HG03571 (cell line): ENCODE measurements around the gene STT3A.

Experiments
- ATAC-seq: cut with Tn5 transposase; IDR thresholded peaks from one replicate; pipeline ENCODE4 v1.9.1; 2021; ENCODE audit not compliant: unreplicated experiment

The STT3A gene

DNA sequence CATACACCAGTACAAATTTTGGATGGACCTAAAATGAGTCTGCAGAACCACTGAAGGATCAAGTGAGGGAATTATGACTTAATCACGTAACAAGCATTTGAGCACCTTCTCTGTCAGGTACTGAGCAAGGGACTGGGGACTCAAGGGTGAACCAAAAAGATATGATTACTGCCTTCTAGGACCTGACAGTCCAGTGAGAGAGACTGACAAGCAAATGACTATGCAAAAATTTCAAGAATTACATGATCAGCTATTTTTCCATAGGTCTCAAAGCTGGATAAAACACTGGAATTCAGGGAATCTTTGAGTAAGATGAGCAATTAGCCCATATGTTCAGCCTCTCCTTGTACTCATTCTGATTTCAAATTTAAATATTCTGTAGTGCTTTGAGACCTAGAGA lies 5.2 kb upstream of the STT3A start:
- ATAC-seq = no peak

DNA sequence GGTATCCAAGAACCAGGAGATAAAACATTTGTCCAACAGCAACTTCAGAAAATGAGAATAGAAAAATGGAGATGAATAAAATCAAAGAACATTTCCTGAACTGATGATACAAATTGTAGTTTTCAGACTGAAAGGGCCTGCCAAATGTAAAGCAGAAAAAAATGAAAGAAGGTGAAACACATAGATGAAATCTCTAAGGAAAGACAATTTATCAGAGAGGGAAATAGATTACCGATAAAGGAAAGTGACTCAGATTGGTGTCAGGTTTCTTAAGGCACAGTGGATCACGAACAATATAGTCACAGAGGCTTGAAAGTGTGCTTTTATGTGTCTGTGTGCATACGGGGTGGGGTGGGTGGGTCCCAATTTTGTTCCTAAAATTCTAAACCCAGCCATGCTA lies 4.1 kb upstream of the STT3A start:
- ATAC-seq = no peak

DNA sequence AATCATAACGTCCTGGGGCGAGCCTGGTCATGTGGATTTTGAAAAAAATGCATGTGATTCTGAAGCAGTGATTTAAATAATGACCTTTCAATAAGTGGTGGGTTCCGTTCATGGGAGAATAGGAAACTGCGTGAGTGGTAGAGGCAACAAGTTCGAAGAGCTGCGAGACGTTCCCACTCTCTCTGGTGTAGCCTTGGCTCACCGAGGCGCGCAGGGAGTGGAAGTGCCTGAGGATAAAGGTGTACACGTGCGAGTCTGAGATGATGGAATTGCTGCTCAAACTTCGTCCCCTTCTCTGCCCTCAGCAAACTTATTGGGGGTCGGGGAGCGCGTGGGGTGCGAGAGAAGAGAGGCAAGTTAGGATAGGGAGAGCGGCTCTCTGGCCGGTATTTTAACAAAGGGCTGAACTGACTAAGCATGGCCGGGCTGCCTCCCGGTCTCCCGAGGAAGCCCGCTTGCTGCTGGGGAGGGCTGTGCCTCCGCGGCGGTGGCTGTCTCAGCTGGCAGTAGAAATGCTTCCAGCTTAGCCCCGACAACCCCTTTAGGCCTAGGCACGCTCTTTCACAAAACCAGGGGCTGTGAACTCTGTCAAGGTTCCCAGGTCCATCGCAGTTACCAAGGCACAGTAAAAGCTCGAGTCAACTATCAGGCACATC lies 875 bp upstream of the STT3A start:
- ATAC-seq = peak; percentile 16

DNA sequence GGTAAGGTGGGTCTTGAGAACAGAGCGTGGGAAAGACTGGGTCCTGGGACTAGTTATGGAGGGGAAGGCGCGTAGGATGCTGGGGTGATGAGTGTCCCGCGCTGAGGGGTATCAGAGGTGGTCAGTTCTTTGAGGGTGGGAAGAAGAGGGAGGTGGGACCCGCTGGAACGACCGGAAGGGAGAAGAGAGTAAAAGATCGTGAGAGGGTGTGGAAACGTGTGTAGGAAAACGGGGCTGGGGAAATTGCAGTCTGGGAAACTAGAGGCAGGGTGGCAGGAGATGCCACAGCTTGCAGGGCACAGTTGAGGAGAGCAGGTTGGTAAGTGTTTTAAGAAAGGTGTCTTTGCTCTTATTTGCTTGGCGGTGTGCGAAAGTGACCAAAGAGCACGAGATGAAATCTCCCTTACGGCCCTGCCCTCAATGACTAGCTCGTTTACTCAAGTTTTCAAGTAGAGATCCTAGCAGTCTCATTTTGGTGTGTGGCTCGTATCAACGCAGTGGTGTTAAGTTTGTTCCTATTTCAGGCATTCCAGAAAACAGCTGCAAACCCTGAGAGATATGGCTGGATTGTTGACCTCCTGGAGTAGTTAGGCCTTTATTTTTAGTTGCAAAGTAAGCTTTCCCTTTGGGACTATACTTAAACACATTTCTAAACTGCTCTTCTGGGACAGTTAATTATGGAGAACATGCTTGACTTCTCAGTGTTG lies 615 bp downstream of the STT3A start:
- ATAC-seq = no peak

DNA sequence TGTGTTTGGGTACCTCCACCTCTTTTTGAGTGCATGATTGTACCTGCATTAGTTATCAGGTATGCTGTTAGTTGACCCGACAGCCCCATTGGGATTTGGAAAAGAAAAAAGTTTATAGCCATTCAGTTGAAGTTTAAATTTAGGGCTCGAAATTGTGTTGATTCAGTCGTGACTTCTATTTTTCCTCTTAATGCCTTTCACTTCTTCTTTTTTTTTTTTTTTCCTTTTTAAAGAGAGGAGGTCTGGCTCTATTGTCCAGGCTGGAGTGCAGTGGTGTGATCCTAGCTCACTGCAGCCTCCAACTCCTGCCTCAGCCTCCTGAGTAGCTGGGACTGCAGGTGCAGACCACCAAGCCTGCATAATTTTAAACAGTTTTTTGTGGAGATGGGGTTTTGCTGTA lies 2.3 kb downstream of the STT3A start:
- ATAC-seq = no peak

DNA sequence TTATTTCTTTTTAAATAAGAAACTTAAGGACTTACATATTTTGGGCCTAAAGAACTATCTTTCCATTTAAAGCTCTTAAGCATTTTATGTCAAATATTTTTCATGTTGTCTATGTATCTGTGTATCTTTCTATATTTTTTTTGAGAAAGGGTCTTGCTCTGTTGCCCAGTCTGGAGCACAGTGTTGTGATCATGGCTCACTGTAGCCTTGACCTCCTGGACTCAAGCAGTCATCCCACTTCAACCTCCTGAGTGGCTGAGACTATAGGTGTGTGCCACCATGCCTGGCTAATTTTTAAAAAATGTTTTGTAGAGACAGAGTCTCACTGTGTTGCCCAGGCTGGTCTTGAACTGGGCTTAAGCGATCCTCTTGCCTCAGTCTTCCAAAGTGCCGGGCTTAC lies 8.0 kb downstream of the STT3A start:
- ATAC-seq = no peak

DNA sequence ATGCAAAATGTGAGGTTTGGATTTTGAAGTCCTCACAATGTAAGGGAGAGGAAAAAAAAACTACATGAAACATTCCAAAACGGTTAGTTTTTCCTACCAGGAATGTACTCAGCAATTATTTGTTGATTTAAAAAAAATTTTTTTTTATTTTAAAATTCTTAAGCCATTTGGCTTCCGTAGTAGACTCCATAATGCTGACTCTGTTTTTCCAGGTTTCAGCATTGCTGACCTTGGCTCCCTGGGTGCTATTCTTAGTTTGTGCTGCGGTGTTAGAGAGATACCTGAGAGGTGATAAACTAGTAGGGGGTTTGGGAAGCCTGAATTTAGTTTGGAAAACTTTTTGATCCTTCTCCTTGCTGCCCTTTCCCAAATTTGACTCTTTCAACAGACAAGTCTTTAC lies 10.6 kb downstream of the STT3A start:
- ATAC-seq = no peak

DNA sequence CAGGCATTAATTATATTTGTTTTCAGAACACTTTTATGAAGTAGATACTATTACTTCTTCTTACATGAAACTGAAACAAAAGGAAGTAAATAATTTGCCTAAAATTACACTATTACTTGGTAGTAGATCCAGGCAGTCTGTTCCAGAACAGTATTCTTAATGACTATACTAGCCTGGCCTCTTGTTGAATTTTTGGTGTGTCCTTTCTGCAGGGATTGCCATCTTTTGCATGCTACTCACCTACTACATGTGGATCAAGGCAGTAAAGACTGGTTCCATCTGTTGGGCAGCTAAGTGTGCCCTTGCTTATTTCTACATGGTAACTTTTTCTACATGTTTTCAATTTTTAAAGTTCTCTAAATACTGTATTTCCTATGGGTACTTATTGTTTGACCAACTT lies 12.8 kb downstream of the STT3A start:
- no peak for ATAC-seq

DNA sequence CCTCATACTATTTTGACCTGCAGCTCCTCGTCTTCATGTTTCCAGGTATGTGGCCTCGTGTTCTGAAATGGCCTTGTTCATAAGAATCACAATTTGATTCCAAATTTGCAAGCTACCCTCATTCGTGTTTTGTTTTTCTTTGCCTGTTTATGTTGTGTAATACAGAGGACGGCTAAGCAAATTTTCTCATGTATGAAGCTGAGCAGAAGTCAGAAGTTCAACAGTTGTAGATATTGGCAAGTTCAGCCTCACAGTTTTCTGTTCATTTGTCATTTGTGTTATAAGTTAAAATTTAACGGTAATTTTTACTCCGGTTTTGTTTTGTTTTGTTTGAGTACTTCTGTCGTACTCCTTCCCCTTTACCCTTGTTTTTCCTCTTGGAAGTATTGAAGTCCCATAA lies 16.9 kb downstream of the STT3A start:
- no peak for ATAC-seq

DNA sequence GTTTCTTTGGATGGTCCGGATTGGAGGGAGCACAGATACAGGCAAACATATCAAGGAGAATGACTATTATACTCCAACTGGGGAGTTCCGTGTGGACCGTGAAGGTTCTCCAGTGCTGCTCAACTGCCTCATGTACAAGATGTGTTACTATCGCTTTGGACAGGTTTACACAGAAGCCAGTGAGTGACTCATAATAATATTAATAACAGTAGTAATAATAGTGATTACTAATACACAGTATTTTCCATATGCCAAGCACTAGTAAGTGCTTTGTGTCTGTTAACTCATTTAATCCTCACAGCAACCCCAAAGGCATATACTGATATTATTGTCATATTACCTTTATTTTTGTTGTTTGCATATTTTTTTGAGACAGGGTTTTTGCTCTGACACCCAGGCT lies 25.7 kb downstream of the STT3A start:
- no peak for ATAC-seq

DNA sequence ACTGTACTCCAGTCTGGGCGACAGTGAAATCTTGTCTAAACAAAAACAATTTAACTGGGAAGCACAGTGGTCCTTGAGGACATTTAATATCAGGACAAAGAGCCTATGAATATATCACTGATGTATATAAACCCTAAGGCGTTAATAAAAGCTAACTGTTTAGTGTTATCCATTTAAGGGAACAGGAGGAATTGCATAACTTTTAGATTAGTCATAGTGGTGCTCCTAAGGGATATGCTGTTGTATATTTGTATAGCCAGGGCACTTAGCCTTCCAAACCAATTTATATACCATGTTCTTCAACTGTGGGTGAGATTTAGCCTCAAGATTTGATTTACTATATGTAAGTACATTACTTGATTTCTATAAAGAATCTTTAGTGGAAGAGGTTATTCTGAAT lies 29.3 kb downstream of the STT3A start:
- no peak for ATAC-seq

DNA sequence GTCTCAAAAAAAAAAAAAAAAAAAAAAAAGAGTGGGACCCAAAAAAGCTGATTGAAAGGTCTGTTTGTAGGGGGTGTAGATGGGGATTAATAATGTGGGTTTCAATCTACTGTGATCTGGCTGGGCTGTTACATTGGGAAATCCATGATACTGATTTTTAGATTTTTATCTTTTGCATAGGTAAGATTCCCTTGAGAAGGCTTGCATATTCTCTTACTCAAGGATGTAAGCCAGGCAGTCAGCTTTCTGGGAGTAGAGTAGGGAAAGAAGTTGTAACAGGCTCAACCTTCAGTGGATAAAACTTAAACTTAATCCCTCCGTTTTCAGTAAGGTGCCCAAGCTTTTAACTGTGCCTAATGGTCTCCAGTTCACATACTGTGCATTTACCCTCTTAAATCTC lies 30.4 kb downstream of the STT3A start:
- no peak for ATAC-seq

DNA sequence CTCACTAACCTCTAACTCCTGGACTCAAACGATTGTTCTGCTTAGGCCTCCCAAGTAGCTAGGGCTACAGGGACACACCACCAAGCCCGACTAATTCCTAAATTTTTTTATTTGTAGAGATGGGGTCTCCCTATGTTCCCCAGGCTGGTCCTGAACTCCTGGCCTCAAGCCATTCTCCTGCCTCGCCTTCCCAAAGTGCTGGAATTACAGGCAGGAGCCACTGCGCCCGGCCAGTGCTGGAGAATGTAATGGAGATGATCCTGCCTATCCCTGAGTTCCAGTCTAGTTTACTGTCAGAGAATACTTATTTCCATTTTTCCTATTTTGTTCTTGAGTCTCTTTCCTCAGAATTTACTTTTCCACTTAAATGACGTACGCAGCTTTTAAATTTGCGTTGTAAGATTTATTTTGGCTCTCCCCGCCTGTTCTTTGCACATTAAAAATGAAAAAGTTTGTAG lies 32.1 kb downstream of the STT3A start, which contains the start of gene CHEK1:
Gene CHEK1, plus strand, starts transcription at position 408 of the 458 bp plus-strand sequence. CDS start 1,606 bp downstream, outside the sequence.
- ATAC-seq = no peak

DNA sequence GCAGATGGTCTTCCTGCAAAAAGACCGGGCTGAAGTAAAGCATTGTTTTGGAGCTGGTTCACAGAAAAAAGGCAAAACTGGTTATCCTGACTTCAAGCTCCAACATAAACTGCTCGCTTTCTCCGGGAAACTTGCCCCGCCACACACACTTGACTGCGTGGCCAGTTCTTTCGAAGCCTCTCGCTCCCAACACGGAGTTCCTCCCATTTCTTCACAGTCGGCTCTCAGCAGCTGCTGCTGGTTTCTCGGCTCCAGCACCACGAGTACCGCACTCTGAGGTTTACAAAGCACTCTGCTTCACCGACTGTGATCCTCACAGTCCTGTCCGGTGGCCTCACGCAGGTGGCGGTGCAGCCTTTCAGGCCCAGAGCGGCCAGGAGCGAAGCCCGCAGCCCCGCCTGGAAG lies 32.6 kb downstream of the STT3A start:
- no peak for ATAC-seq

DNA sequence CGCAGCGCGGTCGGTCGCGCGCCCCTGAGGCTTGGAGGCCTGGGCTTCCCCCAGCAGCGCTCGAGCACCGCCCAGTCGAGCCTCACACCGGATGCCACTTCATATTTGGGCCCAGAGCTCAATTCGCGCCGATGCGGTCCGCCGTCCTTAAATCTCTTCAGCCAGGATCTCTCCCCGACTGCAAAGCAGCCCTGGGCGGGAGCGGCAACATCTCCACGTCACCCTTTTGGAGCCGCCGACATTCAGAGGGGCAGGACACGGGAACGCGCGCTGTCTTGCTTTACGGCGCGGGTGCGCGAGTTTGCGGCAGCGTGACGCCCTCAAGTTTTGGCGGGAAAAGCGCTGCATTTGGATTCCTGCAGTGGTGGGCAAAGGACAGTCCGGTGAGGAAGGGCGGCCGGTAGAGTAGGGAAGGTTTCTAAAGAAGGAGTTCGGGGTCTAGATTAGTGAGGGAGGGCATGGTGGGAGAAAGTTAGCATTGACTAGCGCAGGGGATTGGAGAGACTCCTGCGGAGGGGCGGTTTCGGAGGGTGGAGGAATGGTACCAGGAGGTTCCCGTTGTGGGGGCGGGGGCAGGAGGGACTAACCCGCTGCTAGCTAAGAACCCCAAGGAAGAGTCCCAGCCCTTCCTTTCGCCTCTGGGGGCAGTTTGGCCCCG lies 33.1 kb downstream of the STT3A start:
- ATAC-seq = peak; percentile 90

DNA sequence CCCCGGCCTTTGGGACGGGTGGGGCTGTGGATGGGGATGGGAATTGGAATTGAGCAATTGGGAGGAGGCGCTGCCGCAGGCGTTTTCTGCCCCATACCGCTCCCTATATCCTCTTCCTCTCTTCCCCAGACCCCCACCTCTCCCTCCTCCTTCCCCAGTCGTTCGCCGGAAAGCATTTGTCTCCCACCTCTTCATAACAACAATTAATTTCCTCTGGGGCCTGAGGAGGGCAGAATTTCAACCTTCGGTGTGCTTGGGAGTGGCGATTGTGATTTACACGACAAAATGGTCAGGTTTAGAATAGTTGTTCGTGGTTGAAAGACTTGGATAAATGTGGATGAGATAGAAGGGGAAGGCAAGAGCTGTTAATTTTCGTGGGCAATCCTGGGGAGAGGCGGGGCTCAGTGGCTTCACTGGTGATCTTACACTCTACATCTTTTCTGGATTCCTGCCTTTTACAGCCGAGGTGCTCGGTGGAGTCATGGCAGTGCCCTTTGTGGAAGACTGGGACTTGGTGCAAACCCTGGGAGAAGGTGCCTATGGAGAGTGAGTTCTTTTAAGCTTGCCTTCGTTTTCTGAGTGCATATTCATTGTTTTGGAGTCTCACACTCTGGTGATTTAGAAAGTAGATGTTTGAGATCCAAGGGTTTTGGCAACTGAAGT lies 33.8 kb downstream of the STT3A start:
- peak; percentile 28 for ATAC-seq

DNA sequence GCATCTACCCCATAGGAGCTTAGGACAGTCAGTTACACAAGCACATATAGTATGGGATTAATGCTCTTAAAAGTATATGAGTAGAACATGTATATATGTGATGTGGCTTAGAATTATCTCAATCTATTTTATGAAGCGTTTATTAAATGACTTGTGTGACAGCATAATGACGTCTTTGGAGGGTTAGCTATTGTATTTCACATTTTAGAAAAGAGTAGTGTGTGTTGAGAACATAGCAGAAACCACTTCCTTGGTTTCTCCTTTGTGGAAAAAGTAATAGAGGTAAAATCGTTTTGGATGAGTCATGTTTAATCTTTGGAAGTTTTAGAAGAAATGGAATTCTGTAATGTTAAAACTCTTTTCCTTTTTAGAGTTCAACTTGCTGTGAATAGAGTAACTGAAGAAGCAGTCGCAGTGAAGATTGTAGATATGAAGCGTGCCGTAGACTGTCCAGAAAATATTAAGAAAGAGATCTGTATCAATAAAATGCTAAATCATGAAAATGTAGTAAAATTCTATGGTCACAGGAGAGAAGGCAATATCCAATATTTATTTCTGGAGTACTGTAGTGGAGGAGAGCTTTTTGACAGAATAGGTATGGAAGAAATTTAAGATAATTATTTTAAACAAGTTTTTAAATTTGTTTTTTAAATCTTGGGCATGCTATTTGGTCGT lies 34.7 kb downstream of the STT3A start:
- no peak for ATAC-seq

DNA sequence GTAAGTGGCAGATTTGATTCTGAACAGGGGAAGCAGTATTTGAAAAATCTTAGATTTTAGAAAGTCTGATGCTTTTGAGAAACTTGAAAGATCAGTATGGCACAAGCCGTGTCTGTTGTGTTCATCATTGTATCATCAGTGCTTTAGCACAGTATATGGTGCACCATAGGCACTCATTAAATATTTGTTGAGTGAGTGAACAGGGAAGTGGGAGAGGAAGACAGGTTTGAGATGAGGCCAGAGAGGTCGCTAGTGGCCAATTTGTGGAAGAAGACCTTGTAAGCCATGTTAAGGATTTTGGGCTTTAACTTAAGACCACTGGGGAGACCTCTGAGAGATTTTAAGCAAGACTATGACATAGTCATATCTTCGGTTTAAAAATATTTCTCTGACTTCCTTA lies 45.2 kb downstream of the STT3A start:
- ATAC-seq = no peak

DNA sequence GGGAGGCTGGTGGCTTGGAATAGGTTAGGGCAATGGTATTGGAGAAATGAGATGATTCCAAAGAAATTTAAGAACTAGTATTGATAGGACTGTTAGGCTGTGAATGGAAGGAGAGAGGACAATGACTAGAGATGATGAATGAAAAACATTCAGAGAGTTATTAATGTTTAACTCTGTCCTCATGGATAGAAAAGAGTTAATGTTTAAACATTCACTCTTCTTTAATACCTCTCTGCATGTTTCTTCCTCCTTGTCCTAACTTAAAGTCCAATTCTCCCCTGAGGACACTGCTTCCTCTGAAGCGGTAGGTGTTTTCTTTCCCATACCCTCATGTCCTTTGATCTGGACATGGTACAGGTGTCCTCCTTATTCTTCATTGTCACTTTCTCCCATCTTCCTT lies 45.7 kb downstream of the STT3A start:
- no peak for ATAC-seq

DNA sequence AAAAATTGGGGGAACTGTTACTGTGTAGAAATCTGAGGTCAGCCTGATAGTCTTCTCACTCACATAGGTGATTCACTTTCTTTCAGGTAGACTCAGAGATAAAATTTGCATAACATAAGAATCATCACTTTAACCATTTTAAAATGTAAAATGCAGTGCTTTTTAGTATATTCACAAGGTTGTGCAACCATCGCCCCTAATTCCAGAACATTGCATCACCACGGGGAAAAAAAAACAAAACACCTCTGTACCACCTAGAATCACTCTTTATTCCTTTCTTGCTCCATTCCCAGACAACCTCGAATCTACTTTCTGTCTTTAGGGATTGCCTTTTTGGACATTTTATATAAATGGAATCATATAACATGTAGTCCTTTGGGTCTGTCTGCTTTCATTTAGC lies 53.2 kb downstream of the STT3A start:
- no peak for ATAC-seq
